Measurements from ENCODE around the gene PARP16. TPM values are rescaled to one million over a fixed set of nuclear protein-coding genes. Genes with fewer than 3 reads are reported as not detected.

The PARP16 gene
- 10 to 100 TPM in 1 of 2 donors, 1 to 10 TPM in 1; 5.0 to 10.6 TPM for total RNA-seq
- 10 to 100 TPM; 11.7 to 17.1 TPM for polyA plus RNA-seq (ENCODE audit: insufficient read length in 2 of 2)
- long read RNA-seq, donor 1, partial matches to known transcripts = 0 of 4 reads
- long read RNA-seq, donor 1, other reads (novel, unspliced or antisense) = 0 of 4 reads
- long read RNA-seq, donor 2 = 0 reads
- long read RNA-seq, donor 3 = 0 reads
- long read RNA-seq, donor 4, partial matches to known transcripts = 0 of 2 reads
- long read RNA-seq, donor 4, other reads (novel, unspliced or antisense) = 0 of 2 reads

- Histone ChIP-seq H3K36me3 (ENCODE audit: control insufficient read depth, insufficient read depth, low read length) (peaks cover 4% of the 10 kb centered on the region), H3K4me3 (ENCODE audit: low read depth, low read length) (peak within 1 kb of the TSS; percentile 81), H3K4me1 (ENCODE audit: control insufficient read depth, insufficient read depth, low read length) (peaks cover 14% of the 10 kb centered on the region), H3K27ac (ENCODE audit: low read depth, low read length) (peak within 1 kb of the TSS; percentile 85), H3K27me3 (ENCODE audit: control insufficient read depth, insufficient read depth, low read length) (no peaks in the 10 kb centered on the region), H3K9me3 (ENCODE audit: control insufficient read depth, insufficient read depth, low read length) (no peaks in the 10 kb centered on the region)
- WGBS (ENCODE audit: insufficient coverage) = 1% methylated on average over 61 of the region's 62 CpGs
- DNase-seq (ENCODE audit: low read depth in 4 of 6, low spot score in 6 of 6) = peak; percentile 62 to 97 (median 79)
These were observed at the start of gene PARP16 for GRCh38 chr15:65286704-65287519. Gene PARP16 (minus strand): TSS chr15:65286883. CDS start chr15:65286426, 457 bp downstream.

GRCh38 chr15:65335278-65336055 lies 48.8 kb upstream of the PARP16 start:
- Histone ChIP-seq H3K9me3 (ENCODE audit: control insufficient read depth, insufficient read depth, low read length) (no peaks in the 10 kb centered on the region), H3K27me3 (ENCODE audit: control insufficient read depth, insufficient read depth, low read length) (no peaks in the 10 kb centered on the region), H3K36me3 (ENCODE audit: control insufficient read depth, insufficient read depth, low read length) (peaks cover 49% of the 10 kb centered on the region), H3K4me1 (ENCODE audit: control insufficient read depth, insufficient read depth, low read length) (peaks cover 90% of the 10 kb centered on the region), H3K27ac (ENCODE audit: low read depth, low read length) (no peak overlapping the region), H3K4me3 (ENCODE audit: low read depth, low read length) (no peak overlapping the region)
- 86% methylated on average over 14 of the region's 19 CpGs for WGBS (ENCODE audit: insufficient coverage)
- no peak for DNase-seq (ENCODE audit: low read depth in 4 of 6, low spot score in 6 of 6)

GRCh38 chr15:65334586-65335231 lies 48.0 kb upstream of the PARP16 start:
- 40% methylated on average over 20 of the region's 20 CpGs for WGBS (ENCODE audit: insufficient coverage)
- H3K27me3 ChIP-seq (ENCODE audit: control insufficient read depth, insufficient read depth, low read length) = no peaks in the 10 kb centered on the region
- H3K4me1 ChIP-seq (ENCODE audit: control insufficient read depth, insufficient read depth, low read length) = peaks cover 83% of the 10 kb centered on the region
- DNase-seq (ENCODE audit: low read depth in 4 of 6, low spot score in 6 of 6) = peak in 2 of 6 donors; percentile 45 to 65
- H3K4me3 ChIP-seq (ENCODE audit: low read depth, low read length) = no peak overlapping the region
- H3K27ac ChIP-seq (ENCODE audit: low read depth, low read length) = peak overlapping the region; percentile 33
- no peaks in the 10 kb centered on the region for H3K9me3 ChIP-seq (ENCODE audit: control insufficient read depth, insufficient read depth, low read length)
- peaks cover 56% of the 10 kb centered on the region for H3K36me3 ChIP-seq (ENCODE audit: control insufficient read depth, insufficient read depth, low read length)

- H3K9me3 ChIP-seq (ENCODE audit: control insufficient read depth, insufficient read depth, low read length) = no peaks in the 10 kb centered on the region
- H3K36me3 ChIP-seq (ENCODE audit: control insufficient read depth, insufficient read depth, low read length) = peaks cover 65% of the 10 kb centered on the region
- peak in 2 of 6 donors; percentile 55 to 72 for DNase-seq (ENCODE audit: low read depth in 4 of 6, low spot score in 6 of 6)
- peak overlapping the region; percentile 33 for H3K27ac ChIP-seq (ENCODE audit: low read depth, low read length)
- peaks cover 74% of the 10 kb centered on the region for H3K4me1 ChIP-seq (ENCODE audit: control insufficient read depth, insufficient read depth, low read length)
- WGBS (ENCODE audit: insufficient coverage) = 41% methylated on average over 3 of the region's 5 CpGs
- H3K27me3 ChIP-seq (ENCODE audit: control insufficient read depth, insufficient read depth, low read length) = no peaks in the 10 kb centered on the region
- no peak overlapping the region for H3K4me3 ChIP-seq (ENCODE audit: low read depth, low read length)
These were observed 47.2 kb upstream of the PARP16 start for GRCh38 chr15:65333856-65334255.

- Histone ChIP-seq H3K4me3 (ENCODE audit: low read depth, low read length) (no peak overlapping the region), H3K27ac (ENCODE audit: low read depth, low read length) (no peak overlapping the region), H3K36me3 (ENCODE audit: control insufficient read depth, insufficient read depth, low read length) (peaks cover 71% of the 10 kb centered on the region), H3K27me3 (ENCODE audit: control insufficient read depth, insufficient read depth, low read length) (no peaks in the 10 kb centered on the region), H3K9me3 (ENCODE audit: control insufficient read depth, insufficient read depth, low read length) (no peaks in the 10 kb centered on the region), H3K4me1 (ENCODE audit: control insufficient read depth, insufficient read depth, low read length) (peaks cover 69% of the 10 kb centered on the region)
- no peak for DNase-seq (ENCODE audit: low read depth in 4 of 6, low spot score in 6 of 6)
- whole genome bisulfite sequencing (ENCODE audit: insufficient coverage) = 71% methylated on average over 11 of the region's 16 CpGs
These were observed 46.6 kb upstream of the PARP16 start for GRCh38 chr15:65333148-65333820.

GRCh38 chr15:65332391-65333147 lies 45.9 kb upstream of the PARP16 start:
- DNase-seq (ENCODE audit: low read depth in 4 of 6, low spot score in 6 of 6) = peak in 1 of 6 donors; percentile 68
- WGBS (ENCODE audit: insufficient coverage) = 58% methylated on average over 21 of the region's 31 CpGs
- no peaks in the 10 kb centered on the region for H3K9me3 ChIP-seq (ENCODE audit: control insufficient read depth, insufficient read depth, low read length)
- peaks cover 62% of the 10 kb centered on the region for H3K4me1 ChIP-seq (ENCODE audit: control insufficient read depth, insufficient read depth, low read length)
- H3K4me3 ChIP-seq (ENCODE audit: low read depth, low read length) = no peak overlapping the region
- no peaks in the 10 kb centered on the region for H3K27me3 ChIP-seq (ENCODE audit: control insufficient read depth, insufficient read depth, low read length)
- H3K27ac ChIP-seq (ENCODE audit: low read depth, low read length) = no peak overlapping the region
- peaks cover 78% of the 10 kb centered on the region for H3K36me3 ChIP-seq (ENCODE audit: control insufficient read depth, insufficient read depth, low read length)

- no peak overlapping the region for H3K4me3 ChIP-seq (ENCODE audit: low read depth, low read length)
- no peak for DNase-seq (ENCODE audit: low read depth in 4 of 6, low spot score in 6 of 6)
- H3K36me3 ChIP-seq (ENCODE audit: control insufficient read depth, insufficient read depth, low read length) = peaks cover 82% of the 10 kb centered on the region
- H3K9me3 ChIP-seq (ENCODE audit: control insufficient read depth, insufficient read depth, low read length) = no peaks in the 10 kb centered on the region
- H3K27ac ChIP-seq (ENCODE audit: low read depth, low read length) = no peak overlapping the region
- H3K27me3 ChIP-seq (ENCODE audit: control insufficient read depth, insufficient read depth, low read length) = no peaks in the 10 kb centered on the region
- peaks cover 58% of the 10 kb centered on the region for H3K4me1 ChIP-seq (ENCODE audit: control insufficient read depth, insufficient read depth, low read length)
- WGBS (ENCODE audit: insufficient coverage) = 87% methylated on average over 5 of the region's 7 CpGs
These were observed 45.1 kb upstream of the PARP16 start for GRCh38 chr15:65331811-65332210.

GRCh38 chr15:65330934-65331645 lies 44.4 kb upstream of the PARP16 start:
- WGBS (ENCODE audit: insufficient coverage) = 91% methylated on average over 22 of the region's 22 CpGs
- H3K36me3 ChIP-seq (ENCODE audit: control insufficient read depth, insufficient read depth, low read length) = peaks cover 82% of the 10 kb centered on the region
- H3K4me1 ChIP-seq (ENCODE audit: control insufficient read depth, insufficient read depth, low read length) = peaks cover 58% of the 10 kb centered on the region
- H3K27me3 ChIP-seq (ENCODE audit: control insufficient read depth, insufficient read depth, low read length) = no peaks in the 10 kb centered on the region
- H3K27ac ChIP-seq (ENCODE audit: low read depth, low read length) = no peak overlapping the region
- DNase-seq (ENCODE audit: low read depth in 4 of 6, low spot score in 6 of 6) = no peak
- no peak overlapping the region for H3K4me3 ChIP-seq (ENCODE audit: low read depth, low read length)
- H3K9me3 ChIP-seq (ENCODE audit: control insufficient read depth, insufficient read depth, low read length) = no peaks in the 10 kb centered on the region

Data from spinal cord (tissue), 10 donors.